OCI-LY3 (cell line): ENCODE results near the gene ELOVL7.

Source experiments
- CTCF ChIP-seq: fragments of 200-600, 300-600 bp; sonication (generic); IDR thresholded peaks from 2 replicates; pipeline ENCODE4 v1.5.1; 2014; ENCODE audit warnings: antibody characterized with exemption, low read length, low read depth
- EZH2phosphoT487 ChIP-seq: fragments of 200-600 bp; shearing (Covaris generic); IDR thresholded peaks from 2 replicates; pipeline ENCODE4 v1.6.1; 2018; ENCODE audit warnings: antibody characterized with exemption, mixed run types, low read depth

DNA sequence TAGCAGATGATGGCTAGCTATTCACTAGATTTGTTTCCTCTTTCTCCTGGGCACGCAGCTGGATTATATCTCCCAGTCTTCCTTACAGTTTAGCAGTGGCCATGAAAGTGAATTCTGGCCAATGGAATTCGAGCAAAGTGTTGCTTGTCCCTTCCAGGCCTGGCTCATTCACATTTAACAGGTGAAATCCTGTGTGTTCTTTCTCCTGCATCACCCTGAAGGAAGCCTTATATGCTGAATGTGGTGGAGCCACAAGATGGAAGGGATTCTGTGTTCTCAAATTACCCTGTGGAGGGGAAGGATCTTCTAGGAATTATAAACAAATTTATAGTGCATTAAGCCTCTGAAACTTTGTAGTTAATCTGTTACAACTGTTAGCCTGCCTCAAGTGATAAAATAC is 8.2 kb upstream of the ELOVL7 start:
- TF ChIP-seq CTCF: no peak
- no peak for TF ChIP-seq EZH2phosphoT487
